ENCODE data around the gene CELF1.

- TF ChIP-seq POLR2A (IDR thresholded peaks at IDR 0.05) (no peak), CTCF (IDR thresholded peaks at IDR 0.05) (no peak), EP300 (IDR thresholded peaks at IDR 0.05; ENCODE audit: low read depth) (no peak)
Measured at GRCh38 chr11:47466201-47466600, 86.7 kb downstream of the CELF1 start.
